CD4-positive, alpha-beta memory T cell (primary cell): ENCODE measurements around the gene SLC6A14. TPM values are rescaled to one million over a fixed set of nuclear protein-coding genes. Genes with fewer than 3 reads are reported as not detected.

Experiments
- CTCF ChIA-PET: fragments of 350-600 bp; sonication (Branson Sonifier 250); formaldehyde crosslinking; loops from one replicate; lab custom pipeline; 2021; ENCODE audit warnings: inconsistent platforms; ENCODE audit not compliant: partially characterized antibody; lab: Charles Lee
- POLR2A ChIA-PET: fragments of 350-600 bp; sonication (Branson Sonifier 250); formaldehyde crosslinking; loops from one replicate; lab custom pipeline; 2021; ENCODE audit not compliant: partially characterized antibody; lab: Charles Lee
- DNase-seq, 5 donors: peaks; one replicate each; pipeline versions ENCODE4 v3.0.0 to v3.0.0-alpha.2; 2020 to 2022; ENCODE audit warnings: mixed read lengths in 1 of 5
- H3K27ac ChIP-seq: one replicate; pipeline ENCODE4 v1.7.0; 2013; ENCODE audit warnings: low read depth, low read length
- H3K27me3 ChIP-seq: 2 replicates; pipeline ENCODE4 v1.7.0; 2013; ENCODE audit warnings: mild to moderate bottlenecking, low read length, moderate library complexity; ENCODE audit not compliant: insufficient read depth
- H3K36me3 ChIP-seq: 2 replicates; pipeline ENCODE4 v1.7.0; 2013; ENCODE audit warnings: mild to moderate bottlenecking, low read length, moderate library complexity; ENCODE audit not compliant: insufficient read depth
- H3K4me1 ChIP-seq: 2 replicates; pipeline ENCODE4 v1.7.0; 2013; ENCODE audit warnings: mild to moderate bottlenecking, low read length, moderate library complexity; ENCODE audit not compliant: insufficient read depth
- H3K4me3 ChIP-seq, 2 donors: one replicate each; pipeline ENCODE4 v1.7.0; 2013; ENCODE audit warnings: low read length in 2 of 2, mild to moderate bottlenecking in 1 of 2
- H3K9me3 ChIP-seq, 2 donors: one replicate each; pipeline ENCODE4 v1.7.0; 2013; ENCODE audit warnings: low read length in 2 of 2, control low read depth in 1 of 2; ENCODE audit not compliant: control insufficient read depth in 1 of 2
- H3K27ac Mint-ChIP-seq, 7 donors: one replicate each; pipeline ENCODE4 v1.8.0; 2020 to 2021; ENCODE audit warnings: mixed read lengths in 7 of 7, mild to moderate bottlenecking in 6 of 7, inconsistent platforms in 3 of 7, moderate library complexity in 3 of 7
- H3K27me3 Mint-ChIP-seq, 2 donors: one replicate each; pipeline ENCODE4 v1.8.0; 2020 to 2021; ENCODE audit warnings: mixed read lengths in 2 of 2
- H3K36me3 Mint-ChIP-seq, 2 donors: one replicate each; pipeline ENCODE4 v1.8.0; 2020 to 2021; ENCODE audit warnings: mixed read lengths in 2 of 2, inconsistent platforms in 1 of 2, mild to moderate bottlenecking in 1 of 2
- H3K4me1 Mint-ChIP-seq, 4 donors: one replicate each; pipeline ENCODE4 v1.8.0; 2020 to 2021; ENCODE audit warnings: mixed read lengths in 4 of 4, mild to moderate bottlenecking in 1 of 4
- H3K4me3 Mint-ChIP-seq, 8 donors: one replicate each; pipeline ENCODE4 v1.8.0; 2020 to 2021; ENCODE audit warnings: mixed read lengths in 8 of 8, mild to moderate bottlenecking in 7 of 8, moderate library complexity in 6 of 8, inconsistent platforms in 3 of 8
- H3K9me3 Mint-ChIP-seq, 8 donors: one replicate each; pipeline ENCODE4 v1.8.0; 2020 to 2021; ENCODE audit warnings: mixed read lengths in 8 of 8, mild to moderate bottlenecking in 5 of 8, inconsistent platforms in 3 of 8, moderate library complexity in 1 of 8
- intact Hi-C: fragments of 100-400 bp; cut with micrococcal nuclease; formaldehyde crosslinking; loops from one replicate; pipeline ENCODE4 v1.15.1; 2023
- polyA plus RNA-seq, 2 donors: library from polyadenylated mRNA; unstranded; fragments of 300-500 nt; fragmentation: Illumina TruSeq; gene quantifications; one replicate each; pipeline ENCODE4 v1.2.3, GENCODE V29; 2021
- total RNA-seq, 2 experiments: library from RNA; stranded (reverse); gene quantifications; one replicate each; pipeline ENCODE4 v1.2.3, GENCODE V29; 2021

SLC6A14 gene
- total and polyA plus RNA-seq, 4 experiments from 2014 or later, result not detected

DNA sequence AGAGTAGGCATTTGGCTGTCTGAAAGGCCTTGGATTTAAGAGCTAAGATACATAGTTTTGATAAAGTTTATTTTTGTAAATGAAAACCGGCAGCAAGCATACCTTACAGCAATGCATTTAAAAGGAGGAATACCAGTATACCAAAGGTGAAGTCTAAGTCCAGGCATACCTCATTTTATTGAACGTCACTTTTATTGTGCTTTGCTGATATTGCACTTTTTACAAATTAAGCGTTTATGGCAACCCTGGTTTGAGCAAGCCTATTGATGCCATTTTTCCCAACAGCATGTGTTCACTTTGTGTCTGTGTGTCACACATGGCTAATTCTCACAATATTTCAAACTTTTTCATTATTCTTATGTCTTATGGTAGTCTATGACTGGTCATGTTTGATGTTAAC lies 8.4 kb upstream of the SLC6A14 start:
- no peaks in the 10 kb centered on the region for H3K4me1 Mint-ChIP-seq
- intact Hi-C loops, result no loop called here
- peaks cover 0 to 3% (median 0%) of the 10 kb centered on the region in 8 donors for H3K9me3 Mint-ChIP-seq
- no peak for DNase-seq
- H3K36me3 Mint-ChIP-seq, result no peaks in the 10 kb centered on the region
- Histone ChIP-seq H3K4me1 (no peaks in the 10 kb centered on the region), H3K4me3 (no peak overlapping the region), H3K9me3 (no peaks in the 10 kb centered on the region), H3K36me3 (no peaks in the 10 kb centered on the region), H3K27ac (no peak overlapping the region), H3K27me3 (no peaks in the 10 kb centered on the region)
- no peak overlapping the region for H3K4me3 Mint-ChIP-seq
- POLR2A ChIA-PET, result no interaction called here
- no peak overlapping the region for H3K27ac Mint-ChIP-seq
- CTCF ChIA-PET, result no interaction called here
- H3K27me3 Mint-ChIP-seq, result no peaks in the 10 kb centered on the region

- no peaks in the 10 kb centered on the region for H3K9me3 ChIP-seq
- Mint-ChIP-seq H3K4me3 (no peak overlapping the region), H3K36me3 (no peaks in the 10 kb centered on the region), H3K27ac (no peak overlapping the region), H3K27me3 (no peaks in the 10 kb centered on the region), H3K4me1 (no peaks in the 10 kb centered on the region), H3K9me3 (peaks cover 0 to 8% (median 0%) of the 10 kb centered on the region in 8 donors)
- H3K36me3 ChIP-seq, result no peaks in the 10 kb centered on the region
- H3K27me3 ChIP-seq, result no peaks in the 10 kb centered on the region
- ChIA-PET CTCF (no interaction called here), POLR2A (no interaction called here)
- H3K4me1 ChIP-seq, result no peaks in the 10 kb centered on the region
- intact Hi-C loops, result no loop called here
- no peak overlapping the region for H3K4me3 ChIP-seq
- no peak for DNase-seq
- H3K27ac ChIP-seq, result no peak overlapping the region
Measured at GRCh38 chrX:116435597-116435996, 809 bp upstream of the SLC6A14 start.

DNA sequence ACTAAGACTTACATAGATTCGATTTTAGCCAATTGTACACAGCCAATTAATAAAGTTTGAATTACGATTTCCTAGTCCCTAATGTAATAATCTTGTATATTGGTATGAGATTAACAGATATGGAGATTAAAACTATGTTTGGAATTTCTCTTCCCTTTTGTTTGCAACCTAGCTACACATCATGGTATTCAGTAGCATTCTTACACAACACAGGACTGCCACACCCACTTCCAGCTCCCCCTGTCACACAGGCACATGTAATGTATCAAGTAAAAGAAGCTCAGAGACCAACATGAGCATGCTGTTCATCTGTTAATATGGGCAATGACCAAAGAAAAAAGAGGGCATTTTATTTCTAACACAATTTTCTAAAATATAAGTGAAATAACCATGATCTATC lies 12.8 kb downstream of the SLC6A14 start:
- Mint-ChIP-seq H3K4me1 (no peaks in the 10 kb centered on the region), H3K36me3 (no peaks in the 10 kb centered on the region), H3K9me3 (no peaks in the 10 kb centered on the region), H3K27ac (no peak overlapping the region), H3K4me3 (no peak overlapping the region), H3K27me3 (no peaks in the 10 kb centered on the region)
- no peaks in the 10 kb centered on the region for H3K9me3 ChIP-seq
- no peaks in the 10 kb centered on the region for H3K36me3 ChIP-seq
- no peak overlapping the region for H3K27ac ChIP-seq
- H3K4me1 ChIP-seq, result no peaks in the 10 kb centered on the region
- CTCF ChIA-PET, result no interaction called here
- no peaks in the 10 kb centered on the region for H3K27me3 ChIP-seq
- POLR2A ChIA-PET, result no interaction called here
- no peak for DNase-seq
- no peak overlapping the region for H3K4me3 ChIP-seq
- intact Hi-C loops, result no loop called here

DNA sequence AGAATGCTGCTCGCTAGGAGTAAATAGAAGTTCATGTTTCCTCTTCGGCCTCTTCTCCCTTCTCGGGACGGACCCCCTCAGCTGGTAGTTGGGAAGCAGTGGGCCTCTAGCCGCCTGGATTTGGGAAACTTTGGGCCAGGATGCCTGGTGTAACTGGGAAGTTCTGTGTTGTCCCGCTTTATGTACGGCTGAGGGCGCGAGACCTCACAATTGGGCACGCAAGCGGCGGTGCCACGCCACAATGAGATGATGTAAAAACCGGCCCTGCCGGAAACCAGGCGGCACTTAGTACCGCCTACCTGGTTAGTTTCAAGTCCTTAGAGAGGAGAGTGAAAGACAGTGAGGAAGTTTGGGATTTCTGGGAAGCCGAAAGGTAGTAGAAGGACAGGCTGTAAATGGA lies 26.4 kb downstream of the SLC6A14 start, which contains the start of gene CT83:
Gene CT83, minus strand, starts transcription at position 155 of the 400 bp plus-strand sequence. Its CDS starts 120 bp downstream, at position 35.
- CTCF ChIA-PET, result no interaction called here
- Mint-ChIP-seq H3K36me3 (no peaks in the 10 kb centered on the region), H3K4me3 (no peak within 1 kb of the TSS), H3K27ac (no peak within 1 kb of the TSS), H3K4me1 (no peaks in the 10 kb centered on the region), H3K9me3 (peaks cover 0 to 3% (median 0%) of the 10 kb centered on the region in 8 donors), H3K27me3 (no peaks in the 10 kb centered on the region)
- POLR2A ChIA-PET, result no interaction called here
- intact Hi-C loops, result no loop called here
- Histone ChIP-seq H3K9me3 (no peaks in the 10 kb centered on the region), H3K36me3 (no peaks in the 10 kb centered on the region), H3K27ac (no peak within 1 kb of the TSS), H3K4me3 (no peak within 1 kb of the TSS), H3K27me3 (no peaks in the 10 kb centered on the region), H3K4me1 (no peaks in the 10 kb centered on the region)
- no peak for DNase-seq

GRCh38 chrX:116480059-116480458 lies 43.7 kb downstream of the SLC6A14 start:
- H3K9me3 Mint-ChIP-seq, result peaks cover 0 to 5% (median 0%) of the 10 kb centered on the region in 8 donors
- POLR2A ChIA-PET, result no interaction called here
- H3K27me3 Mint-ChIP-seq, result no peaks in the 10 kb centered on the region
- H3K4me3 ChIP-seq, result no peak overlapping the region
- no peaks in the 10 kb centered on the region for H3K9me3 ChIP-seq
- intact Hi-C loops, result no loop called here
- no peaks in the 10 kb centered on the region for H3K4me1 Mint-ChIP-seq
- no peaks in the 10 kb centered on the region for H3K27me3 ChIP-seq
- H3K36me3 Mint-ChIP-seq, result no peaks in the 10 kb centered on the region
- DNase-seq, result no peak
- no peaks in the 10 kb centered on the region for H3K36me3 ChIP-seq
- H3K27ac ChIP-seq, result no peak overlapping the region
- no peak overlapping the region for H3K27ac Mint-ChIP-seq
- CTCF ChIA-PET, result no interaction called here
- no peaks in the 10 kb centered on the region for H3K4me1 ChIP-seq
- H3K4me3 Mint-ChIP-seq, result no peak overlapping the region

DNA sequence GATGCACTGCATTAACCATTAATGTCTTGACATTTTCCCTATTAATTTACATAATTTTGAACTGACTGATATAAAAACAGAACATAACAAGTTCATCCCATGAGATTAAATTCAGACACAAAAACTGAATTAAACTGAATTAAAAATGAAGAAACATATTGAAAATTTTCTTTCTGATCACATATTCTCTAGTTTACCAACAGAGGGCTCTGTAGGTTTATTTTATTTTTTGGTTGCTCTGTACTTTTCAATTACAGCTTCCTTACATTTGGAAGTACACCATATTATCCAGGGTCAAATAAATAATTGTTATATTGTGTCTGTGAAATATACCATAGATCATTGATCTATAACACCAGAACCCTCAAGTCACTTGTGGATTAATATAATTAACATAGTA lies 53.7 kb downstream of the SLC6A14 start:
- Mint-ChIP-seq H3K27ac (no peak overlapping the region), H3K9me3 (peaks cover 0 to 4% (median 0%) of the 10 kb centered on the region in 8 donors), H3K4me1 (no peaks in the 10 kb centered on the region), H3K4me3 (no peak overlapping the region), H3K27me3 (no peaks in the 10 kb centered on the region), H3K36me3 (no peaks in the 10 kb centered on the region)
- no peak for DNase-seq
- ChIA-PET POLR2A (interaction anchor here (0.7 kb wide), 1 partner anchor 11 kb away, joined by 3 read pairs; no protein-coding TSS in a partner anchor), CTCF (no interaction called here)
- Histone ChIP-seq H3K9me3 (no peaks in the 10 kb centered on the region), H3K27ac (no peak overlapping the region), H3K36me3 (no peaks in the 10 kb centered on the region), H3K4me3 (no peak overlapping the region), H3K4me1 (no peaks in the 10 kb centered on the region), H3K27me3 (no peaks in the 10 kb centered on the region)
- intact Hi-C loops, result no loop called here

- Mint-ChIP-seq H3K9me3 (peaks cover 0 to 4% (median 0%) of the 10 kb centered on the region in 8 donors), H3K27me3 (no peaks in the 10 kb centered on the region), H3K27ac (no peak overlapping the region), H3K36me3 (no peaks in the 10 kb centered on the region), H3K4me3 (no peak overlapping the region), H3K4me1 (no peaks in the 10 kb centered on the region)
- Histone ChIP-seq H3K9me3 (no peaks in the 10 kb centered on the region), H3K27me3 (no peaks in the 10 kb centered on the region), H3K27ac (no peak overlapping the region), H3K4me1 (no peaks in the 10 kb centered on the region), H3K4me3 (no peak overlapping the region), H3K36me3 (no peaks in the 10 kb centered on the region)
- no peak for DNase-seq
- POLR2A ChIA-PET, result no interaction called here
- CTCF ChIA-PET, result no interaction called here
- intact Hi-C loops, result no loop called here
Measured at GRCh38 chrX:116493271-116493670, 56.9 kb downstream of the SLC6A14 start.

DNA sequence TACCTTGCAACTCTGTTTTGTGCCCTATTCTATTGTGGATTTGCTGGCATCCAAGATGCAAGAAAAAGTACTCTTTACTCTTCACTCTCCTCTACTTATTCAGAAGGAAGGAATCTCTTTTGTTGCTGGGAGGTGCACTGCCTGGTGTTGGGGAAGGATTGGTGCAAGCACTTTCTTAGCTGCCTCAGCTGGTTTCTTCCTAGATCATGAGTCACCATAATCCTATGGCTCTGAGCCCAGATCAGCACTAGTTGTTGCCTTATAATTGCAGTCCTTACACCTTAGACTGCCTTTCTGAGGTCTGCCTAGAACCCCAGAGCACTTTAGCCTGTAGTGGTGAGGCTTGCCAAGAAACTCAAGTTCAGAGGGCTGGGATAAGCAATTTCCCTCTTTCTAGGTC lies 63.4 kb downstream of the SLC6A14 start:
- no peaks in the 10 kb centered on the region for H3K4me1 ChIP-seq
- peaks cover 0 to 4% (median 0%) of the 10 kb centered on the region in 8 donors for H3K9me3 Mint-ChIP-seq
- H3K4me3 ChIP-seq, result no peak overlapping the region
- no peaks in the 10 kb centered on the region for H3K36me3 ChIP-seq
- no peaks in the 10 kb centered on the region for H3K9me3 ChIP-seq
- ChIA-PET POLR2A (no interaction called here), CTCF (no interaction called here)
- intact Hi-C loops, result no loop called here
- no peak overlapping the region for H3K4me3 Mint-ChIP-seq
- H3K27ac Mint-ChIP-seq, result no peak overlapping the region
- no peaks in the 10 kb centered on the region for H3K27me3 Mint-ChIP-seq
- H3K36me3 Mint-ChIP-seq, result no peaks in the 10 kb centered on the region
- H3K27me3 ChIP-seq, result no peaks in the 10 kb centered on the region
- DNase-seq, result no peak
- H3K27ac ChIP-seq, result no peak overlapping the region
- H3K4me1 Mint-ChIP-seq, result no peaks in the 10 kb centered on the region
